ENCODE measurements around the gene RRAGC.
"Not testable (repeated sequence)": the region's sequence is repeated elsewhere in the genome, so short reads cannot be mapped to it uniquely, and the experiment has no call there.

RRAGC gene

DNA sequence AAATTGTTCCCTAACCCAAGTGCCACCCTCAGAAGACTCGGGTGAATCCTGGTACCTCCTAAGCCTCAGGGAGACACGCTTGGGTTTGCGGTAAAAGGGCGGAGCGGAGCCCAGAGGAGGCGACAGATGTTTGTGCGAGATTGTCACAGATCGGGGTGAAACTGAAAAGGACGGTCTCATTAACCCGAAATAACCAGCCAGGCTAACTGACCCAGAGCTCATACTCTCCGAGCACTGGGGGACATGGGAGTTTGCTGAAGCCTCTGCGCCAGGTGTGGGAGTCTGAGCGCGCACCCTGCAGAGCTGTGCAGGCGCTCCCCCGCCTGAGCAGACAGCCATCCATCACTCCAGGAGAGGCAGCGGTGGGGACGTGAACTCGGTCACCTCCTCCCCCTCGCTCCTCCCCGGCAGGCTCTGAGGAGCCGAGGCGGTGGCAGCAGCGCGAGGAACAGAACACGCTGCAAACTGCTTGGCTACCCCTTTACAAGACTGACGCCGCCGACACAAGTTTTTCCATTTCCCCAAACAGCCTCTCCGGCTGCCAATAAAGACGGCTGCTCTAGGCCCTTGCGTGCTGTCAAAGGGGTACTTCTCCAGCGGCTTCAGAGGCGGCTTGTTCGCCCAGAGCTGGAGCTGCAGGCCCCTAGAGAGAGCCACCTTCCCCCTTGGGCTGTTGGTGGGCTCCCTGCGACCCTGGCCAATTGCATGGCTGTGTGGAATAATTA lies 43.5 kb downstream of the RRAGC start:
- no peak for DNase-seq

DNA sequence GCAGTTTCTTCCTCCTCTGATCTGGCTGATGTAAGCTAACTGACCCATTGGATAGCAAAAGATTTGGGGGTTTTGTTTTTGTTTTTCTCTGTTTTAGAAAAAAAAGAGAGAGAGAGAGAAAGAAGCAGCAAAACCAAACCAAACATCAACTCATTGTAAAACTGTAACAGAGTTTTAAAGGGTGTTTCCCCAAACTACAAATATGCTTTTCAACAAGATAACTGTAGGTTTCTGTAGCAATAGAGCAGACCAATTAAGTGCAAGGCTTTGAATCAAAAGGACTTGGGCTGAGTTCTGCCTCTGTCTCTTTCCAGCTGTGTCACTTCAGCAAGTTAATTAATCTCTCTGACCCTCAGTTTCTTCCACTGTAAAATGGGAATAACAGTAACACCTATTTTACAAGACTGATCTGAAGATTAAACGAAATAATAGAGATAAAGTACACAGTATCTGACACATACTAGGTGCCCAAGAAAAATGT lies 44.5 kb downstream of the RRAGC start:
- no peak for DNase-seq

- DNase-seq = no peak
Measured at GRCh38 chr1:38814444-38814983, 45.1 kb downstream of the RRAGC start.

DNA sequence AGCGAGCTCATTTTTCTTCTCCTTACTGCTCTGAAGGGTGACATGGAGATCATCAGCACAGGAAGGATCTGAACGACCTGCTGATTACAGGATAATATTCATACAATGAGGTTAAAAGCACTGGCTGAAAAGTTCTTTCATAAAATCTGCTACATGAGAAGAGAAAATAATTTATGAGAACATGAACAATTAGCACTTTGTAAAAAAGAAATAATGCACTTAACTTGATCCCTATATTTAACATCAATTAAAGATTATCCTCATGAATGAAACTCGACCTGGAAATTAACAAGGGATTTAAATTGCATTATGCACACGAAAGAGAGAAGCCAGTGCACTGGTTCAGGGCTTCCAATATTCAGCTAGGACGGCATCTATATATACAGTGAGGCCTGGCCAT lies 46.6 kb downstream of the RRAGC start:
- DNase-seq = no peak

DNA sequence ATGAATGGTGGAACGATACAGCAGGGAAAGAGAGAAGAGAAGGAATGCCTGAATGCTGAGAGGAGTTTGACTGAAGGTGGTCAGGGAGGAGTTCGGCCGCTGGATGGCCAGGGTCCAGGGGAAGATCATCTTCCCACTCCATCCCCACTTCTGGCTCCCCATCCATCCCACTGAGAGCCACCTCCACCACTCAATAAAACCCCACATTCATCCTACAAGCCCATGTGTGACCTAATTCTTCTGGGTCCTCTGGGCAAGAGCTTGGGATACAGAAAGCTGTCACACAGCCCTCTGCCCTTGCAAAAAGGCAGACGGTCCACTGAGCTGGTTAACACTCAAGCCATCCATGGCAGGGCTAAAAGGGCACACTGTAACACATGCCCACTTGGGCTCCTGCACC lies 48.1 kb downstream of the RRAGC start:
- DNase-seq = not testable (repeated sequence)

DNA sequence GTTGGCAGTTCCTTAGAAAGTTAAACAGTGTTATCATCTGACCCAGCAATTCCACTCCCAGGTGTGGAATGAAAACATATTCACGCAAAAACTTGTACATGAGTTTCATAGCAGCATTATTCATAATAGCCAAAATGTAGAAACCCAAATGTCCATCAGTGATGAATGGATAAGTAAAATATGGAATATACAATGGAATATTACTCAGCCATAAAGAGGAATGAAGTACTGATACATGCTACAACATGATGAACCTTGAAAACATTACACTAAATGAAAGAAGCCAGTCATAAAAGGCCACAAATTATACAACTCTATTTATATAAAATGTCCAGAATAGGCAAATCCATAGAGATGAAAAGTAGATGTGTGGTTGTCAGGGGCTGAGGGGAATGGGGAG lies 53.5 kb downstream of the RRAGC start:
- no peak for DNase-seq

DNA sequence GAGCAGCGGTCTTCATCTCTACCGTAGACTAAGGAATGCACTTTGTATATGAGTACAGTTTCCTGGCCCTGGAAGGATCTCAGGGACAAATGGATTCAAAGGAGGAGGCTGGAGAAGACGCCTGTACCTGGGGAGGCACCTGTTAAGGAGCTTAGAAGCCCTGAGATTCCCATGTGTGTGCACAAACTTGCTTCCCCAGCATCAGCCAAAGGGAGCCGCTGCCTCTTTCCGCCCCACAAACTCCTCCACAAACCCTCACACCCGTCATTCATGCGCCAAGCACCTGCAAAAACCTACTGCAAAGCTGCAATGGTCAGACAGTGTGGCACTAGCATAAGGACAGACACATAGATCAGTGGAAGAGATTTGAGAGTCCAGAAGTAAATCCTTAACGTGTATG lies 54.5 kb downstream of the RRAGC start:
- DNase-seq = no peak

DNA sequence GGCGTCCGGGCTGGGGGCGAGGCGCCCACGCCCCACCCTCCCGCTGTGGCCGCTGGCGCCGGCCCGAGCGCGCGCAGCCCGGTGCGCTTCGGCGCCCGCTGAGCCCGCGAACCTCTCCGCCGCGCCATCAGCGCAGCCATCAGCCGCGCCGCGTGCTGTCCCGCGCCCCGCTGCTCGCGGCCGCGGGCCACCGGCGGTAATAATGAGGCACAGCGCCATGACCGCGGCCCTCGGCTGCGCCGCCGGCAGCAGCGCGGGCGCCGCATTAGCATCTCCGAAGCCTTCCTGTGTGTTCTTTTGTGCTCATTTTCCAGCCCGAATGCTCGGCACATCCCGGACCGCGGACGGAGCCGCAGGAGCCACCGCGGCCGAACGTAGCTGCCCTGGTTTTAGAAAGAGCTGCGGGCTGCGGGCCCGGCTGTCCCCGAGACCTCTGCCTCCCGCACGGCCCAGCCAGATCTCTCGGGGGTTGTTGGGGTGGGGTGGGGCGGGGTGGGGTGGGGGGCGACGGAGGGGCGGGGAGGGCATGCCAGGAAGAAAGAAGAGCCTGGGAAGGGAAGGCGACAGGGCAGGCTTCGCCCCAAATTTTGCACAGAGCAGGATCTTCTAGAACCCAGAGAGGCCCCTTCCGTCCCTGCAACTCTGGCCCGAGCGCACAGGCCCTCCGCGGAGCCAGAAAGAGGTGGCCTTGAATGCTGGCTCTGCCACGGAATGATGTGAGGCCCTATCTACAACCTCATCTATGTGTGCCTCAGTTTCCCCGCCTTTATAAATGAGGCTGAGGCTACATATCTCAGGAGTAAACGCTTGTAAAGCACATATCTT lies 55.3 kb downstream of the RRAGC start:
- DNase-seq = no peak

DNA sequence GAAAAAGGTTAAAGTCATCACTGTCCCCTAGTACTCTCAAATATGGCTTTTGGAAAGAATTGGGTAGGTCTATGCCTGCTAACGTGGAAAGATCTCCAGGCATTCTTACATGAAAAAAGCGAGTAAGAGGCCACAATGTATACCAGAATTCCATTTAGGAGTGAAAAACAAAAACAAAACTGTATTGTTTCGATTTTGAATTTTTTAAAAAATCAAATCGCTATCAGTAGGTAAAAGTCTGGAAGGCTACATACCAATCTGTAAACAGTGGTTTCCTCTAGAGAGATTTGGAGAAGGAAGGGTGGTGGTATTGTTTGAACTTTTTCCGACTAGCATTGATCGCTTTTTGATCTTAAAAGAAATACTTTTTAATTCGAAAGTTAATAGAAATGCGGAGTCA lies 55.9 kb downstream of the RRAGC start:
- no peak for DNase-seq

DNA sequence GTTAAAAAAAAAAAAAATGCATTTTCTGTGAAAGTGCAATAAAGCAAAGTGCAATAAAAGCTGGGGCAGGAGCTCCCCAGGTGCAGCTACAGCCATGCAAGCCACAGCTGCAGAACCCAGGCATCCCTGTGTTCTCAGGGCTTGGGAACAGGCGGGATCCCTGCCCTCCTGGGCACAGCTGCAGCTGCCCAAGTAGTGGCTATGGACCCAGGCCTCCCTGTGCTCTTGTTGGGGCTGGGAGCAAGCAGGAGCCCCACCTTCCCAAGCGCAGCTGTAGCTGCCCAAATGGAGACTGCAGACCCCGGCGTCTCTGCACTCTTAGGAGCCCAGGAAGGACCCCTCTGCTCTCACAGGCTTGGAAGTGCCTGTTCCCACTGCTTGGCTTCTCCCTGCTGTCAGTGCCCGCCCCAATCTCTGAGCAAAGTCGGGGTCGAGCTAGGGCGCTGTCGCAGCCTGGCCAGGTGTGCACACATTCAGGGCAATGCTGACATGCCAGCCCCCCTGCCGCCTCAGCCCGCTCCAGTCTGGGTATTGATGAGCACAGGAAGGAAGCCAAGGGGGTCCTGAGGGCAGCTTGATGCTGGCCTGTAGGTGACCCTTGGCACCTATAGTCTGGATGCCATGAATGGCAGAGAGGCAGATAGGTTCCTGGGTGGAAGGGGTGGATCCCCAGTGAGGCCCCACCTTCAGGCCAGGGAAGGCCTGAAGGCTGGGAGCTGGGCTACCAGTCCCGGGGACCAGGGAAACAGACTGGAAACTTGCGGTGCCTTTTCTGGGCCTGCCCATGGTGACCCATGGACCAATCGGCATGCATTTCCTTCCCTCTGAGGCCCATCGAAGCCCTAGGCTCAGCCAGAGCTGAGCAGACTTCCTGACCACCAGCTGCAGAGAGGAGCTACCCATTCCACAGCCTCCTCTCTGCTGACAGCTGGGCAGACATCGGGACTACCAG lies 58.6 kb downstream of the RRAGC start:
- DNase-seq = no peak

GRCh38 chr1:38793299-38793698 lies 66.3 kb downstream of the RRAGC start:
- DNase-seq = no peak

GRCh38 chr1:38791892-38792291 lies 67.7 kb downstream of the RRAGC start:
- no peak for DNase-seq

DNA sequence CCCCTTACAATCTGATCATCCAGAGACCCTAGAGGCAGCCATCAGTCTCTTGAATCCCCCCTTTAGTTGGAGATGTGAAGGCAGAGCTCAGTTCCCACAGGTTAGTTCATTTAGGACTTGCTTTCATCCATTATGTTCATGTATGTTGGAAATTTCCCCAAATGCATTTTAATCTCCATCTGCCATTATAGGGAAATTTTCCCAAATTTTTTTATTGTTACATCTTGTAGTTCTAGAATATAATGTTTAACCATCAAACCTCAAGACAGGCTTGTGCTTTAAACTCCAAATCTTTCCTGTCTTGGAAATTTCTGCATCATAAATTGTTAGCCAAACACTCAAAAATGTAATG lies 68.4 kb downstream of the RRAGC start:
- no peak for DNase-seq

DNA sequence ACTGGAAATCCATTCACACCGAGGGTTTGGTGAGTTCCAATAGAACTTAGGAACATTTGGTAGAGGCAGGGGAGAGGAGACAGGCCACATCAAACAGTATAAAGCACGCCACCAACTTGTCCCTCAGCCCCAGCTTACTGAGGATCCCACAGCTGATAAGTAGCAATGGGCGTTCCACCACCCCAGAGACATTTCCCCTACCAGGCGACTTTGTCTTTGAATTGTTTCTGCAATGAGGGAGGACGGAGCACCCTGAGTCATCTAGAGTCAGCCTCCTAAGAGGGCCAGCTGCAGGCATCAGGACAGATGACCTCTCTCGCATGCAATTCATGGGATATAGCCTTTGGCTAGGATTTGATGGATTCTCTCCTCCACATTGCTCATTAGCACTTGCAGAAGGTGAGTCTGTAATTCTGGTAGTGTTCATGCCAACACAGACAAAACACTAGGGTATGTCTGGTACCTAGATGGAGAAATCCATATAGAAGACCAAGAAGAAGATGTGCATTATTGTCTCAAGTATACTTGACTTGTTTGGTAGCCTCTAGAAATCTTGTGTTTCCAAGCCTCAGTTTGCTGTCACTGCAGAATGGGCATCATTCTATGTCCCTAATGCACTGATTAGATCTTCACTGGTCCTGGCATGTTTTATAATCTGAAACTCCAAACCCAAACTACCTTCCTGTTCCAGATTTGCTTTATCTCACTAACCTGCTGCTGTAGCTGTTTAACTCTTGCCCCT lies 69.0 kb downstream of the RRAGC start:
- DNase-seq = no peak

- no peak for DNase-seq
Measured at GRCh38 chr1:38789498-38790169, 69.9 kb downstream of the RRAGC start.

GRCh38 chr1:38788341-38789336 lies 70.9 kb downstream of the RRAGC start:
- no peak for DNase-seq
